H9 (cell line): Measurements from ENCODE around the gene SLC39A8. TPM values are rescaled to one million over a fixed set of nuclear protein-coding genes. Genes with fewer than 3 reads are reported as not detected.

Experiments
- DNase-seq: peaks from one replicate; pipeline ENCODE4 v3.0.0-alpha.2; 2017
- H2AFZ ChIP-seq: one replicate; pipeline ENCODE4 v1.6.1; 2013; ENCODE audit warnings: mild to moderate bottlenecking, low read length, control low read depth, moderate library complexity
- H2AK5ac ChIP-seq: 2 replicates; pipeline ENCODE4 v1.6.1; 2013; ENCODE audit warnings: low read length, control low read depth, mixed read lengths; ENCODE audit not compliant: insufficient read length
- H2BK120ac ChIP-seq: one replicate; pipeline ENCODE4 v1.6.1; 2013; ENCODE audit warnings: low read depth, mild to moderate bottlenecking, low read length, control low read depth, inconsistent platforms; ENCODE audit not compliant: poor library complexity, severe bottlenecking
- H2BK12ac ChIP-seq: 2 replicates; pipeline ENCODE4 v1.6.1; 2013; ENCODE audit warnings: low read length, control low read depth, mixed read lengths, low read depth; ENCODE audit not compliant: insufficient read length
- H2BK15ac ChIP-seq: 2 replicates; pipeline ENCODE4 v1.6.1; 2013; ENCODE audit warnings: low read depth, low read length, control low read depth
- H2BK20ac ChIP-seq: one replicate; pipeline ENCODE4 v1.6.1; 2013; ENCODE audit warnings: low read depth, mild to moderate bottlenecking, low read length, control low read depth, inconsistent platforms; ENCODE audit not compliant: poor library complexity, severe bottlenecking
- H2BK5ac ChIP-seq: 2 replicates; pipeline ENCODE4 v1.6.1; 2013; ENCODE audit warnings: low read length, control low read depth, mixed read lengths; ENCODE audit not compliant: insufficient read length
- H3K14ac ChIP-seq: 2 replicates; pipeline ENCODE4 v1.6.1; 2013; ENCODE audit warnings: low read length, control low read depth; ENCODE audit not compliant: insufficient read depth
- H3K18ac ChIP-seq: 2 replicates; pipeline ENCODE4 v1.6.1; 2013; ENCODE audit warnings: low read depth, mild to moderate bottlenecking, mixed read lengths, low read length, control low read depth; ENCODE audit not compliant: insufficient read length
- H3K23ac ChIP-seq: 2 replicates; pipeline ENCODE4 v1.6.1; 2013; ENCODE audit warnings: low read length, control low read depth, mixed read lengths, low read depth; ENCODE audit not compliant: insufficient read length
- H3K23me2 ChIP-seq: 2 replicates; pipeline ENCODE4 v1.6.1; 2013; ENCODE audit warnings: low read depth, mild to moderate bottlenecking, mixed read lengths, low read length, control low read depth; ENCODE audit not compliant: insufficient read length, poor library complexity, severe bottlenecking
- H3K27ac ChIP-seq: 2 replicates; pipeline ENCODE4 v1.5.1; 2013; ENCODE audit warnings: low read length, control low read depth, mixed read lengths, low read depth; ENCODE audit not compliant: insufficient read length
- H3K27me3 ChIP-seq: 2 replicates; pipeline ENCODE4 v1.6.1; 2013; ENCODE audit warnings: low read length, control low read depth, inconsistent platforms; ENCODE audit not compliant: insufficient read depth
- H3K4ac ChIP-seq: 2 replicates; pipeline ENCODE4 v1.6.1; 2013; ENCODE audit warnings: low read depth, mild to moderate bottlenecking, control low read depth, inconsistent platforms, low read length, moderate library complexity
- H3K4me1 ChIP-seq: 2 replicates; pipeline ENCODE4 v1.6.1; 2013; ENCODE audit warnings: low read length, control low read depth, inconsistent platforms; ENCODE audit not compliant: insufficient read depth
- H3K4me2 ChIP-seq: 2 replicates; pipeline ENCODE4 v1.6.1; 2013; ENCODE audit warnings: low read length, control low read depth, mixed read lengths; ENCODE audit not compliant: insufficient read length, insufficient read depth
- H3K56ac ChIP-seq: 2 replicates; pipeline ENCODE4 v1.6.1; 2013; ENCODE audit warnings: low read depth, mild to moderate bottlenecking, mixed read lengths, low read length, control low read depth; ENCODE audit not compliant: insufficient read length
- H3K79me1 ChIP-seq: 2 replicates; pipeline ENCODE4 v1.6.1; 2013; ENCODE audit warnings: low read depth, mild to moderate bottlenecking, moderate library complexity, low read length, control low read depth, inconsistent platforms; ENCODE audit not compliant: insufficient read depth, poor library complexity, severe bottlenecking
- H3K79me2 ChIP-seq: 2 replicates; pipeline ENCODE4 v1.6.1; 2013; ENCODE audit warnings: low read length, control low read depth, inconsistent platforms; ENCODE audit not compliant: insufficient read depth
- H3K9ac ChIP-seq: 2 replicates; pipeline ENCODE4 v1.6.1; 2013; ENCODE audit warnings: low read length, control low read depth, mixed read lengths; ENCODE audit not compliant: insufficient read length; ENCODE audit errors: extremely low read depth
- H3K9me3 ChIP-seq: one replicate; pipeline ENCODE4 v1.6.1; 2013; ENCODE audit warnings: low read depth, low read length, inconsistent platforms; ENCODE audit not compliant: control insufficient read depth
- H3T11ph ChIP-seq: one replicate; pipeline ENCODE4 v1.6.1; 2013; ENCODE audit warnings: mild to moderate bottlenecking, low read length, control low read depth, inconsistent platforms
- H4K20me1 ChIP-seq: one replicate; pipeline ENCODE4 v1.6.1; 2013; ENCODE audit not compliant: control insufficient read depth, insufficient read length, insufficient read depth
- H4K5ac ChIP-seq: 2 replicates; pipeline ENCODE4 v1.6.1; 2013; ENCODE audit warnings: low read depth, mild to moderate bottlenecking, mixed read lengths, low read length, control low read depth; ENCODE audit not compliant: insufficient read length
- H4K8ac ChIP-seq: replicated peaks from 2 replicates; pipeline ENCODE4 v1.6.1; 2013; ENCODE audit warnings: low read length, control low read depth, mixed read lengths, low read depth; ENCODE audit not compliant: insufficient read length
- H4K91ac ChIP-seq: 2 replicates; pipeline ENCODE4 v1.6.1; 2013; ENCODE audit warnings: low read depth, mild to moderate bottlenecking, moderate library complexity, mixed read lengths, low read length, control low read depth; ENCODE audit not compliant: insufficient read length
- H3K27ac Mint-ChIP-seq, 3 experiments: 2 replicates in 2 of 3; 3 replicates in 1 of 3; pipeline ENCODE4 v1.8.0; 2020 to 2021; ENCODE audit warnings: mixed read lengths in 3 of 3, mild to moderate bottlenecking in 1 of 3, moderate library complexity in 1 of 3
- H3K27me3 Mint-ChIP-seq: 2 replicates; pipeline ENCODE4 v1.8.0; 2021; ENCODE audit warnings: low read depth, mild to moderate bottlenecking, moderate library complexity, mixed read lengths
- H3K36me3 Mint-ChIP-seq, 3 experiments: 2 replicates in 2 of 3; 3 replicates in 1 of 3; pipeline ENCODE4 v1.8.0; 2020 to 2021; ENCODE audit warnings: low read depth in 3 of 3, mixed read lengths in 3 of 3; ENCODE audit not compliant: insufficient read depth in 1 of 3
- H3K4me1 Mint-ChIP-seq, 2 experiments: 2 replicates each; pipeline ENCODE4 v1.8.0; 2020; ENCODE audit warnings: mixed read lengths in 2 of 2
- H3K4me3 Mint-ChIP-seq, 2 experiments: 2 replicates in 1 of 2; 3 replicates in 1 of 2; pipeline ENCODE4 v1.8.0; 2020 to 2021; ENCODE audit warnings: mild to moderate bottlenecking in 2 of 2, mixed read lengths in 2 of 2, moderate library complexity in 1 of 2
- H3K9me3 Mint-ChIP-seq, 2 experiments: 2 replicates in 1 of 2; 3 replicates in 1 of 2; pipeline ENCODE4 v1.8.0; 2020; ENCODE audit warnings: mild to moderate bottlenecking in 2 of 2, mixed read lengths in 2 of 2, moderate library complexity in 1 of 2
- CTCF ChIP-seq: fragments of 200-600 bp; sonication (generic); conservative IDR thresholded peaks from 3 replicates; pipeline ENCODE4 v1.8.0; 2021; ENCODE audit warnings: antibody characterized with exemption, mild to moderate bottlenecking
- WGBS: extraction: QIAGEN DNeasy Blood & Tissue Kit; methylation state at CpG from one replicate; pipeline ENCODE4 v1.1.7; 2013; ENCODE audit warnings: missing lambda C conversion rate, low lambda C conversion rate, mixed read lengths; ENCODE audit not compliant: insufficient read length; ENCODE audit errors: extremely low coverage; 5-methylcytosine and 5-hydroxymethylcytosine counted together
- total RNA-seq: library from RNA; stranded (reverse); gene quantifications from 2 replicates; pipeline ENCODE4 v1.2.1, GENCODE V29; 2021

SLC39A8 gene
- total RNA-seq, 1 experiment from 2014 or later = 11.0 TPM

GRCh38 chr4:102318526-102318925 lies 26.8 kb downstream of the SLC39A8 start:
- H3K27ac ChIP-seq = no peak overlapping the region
- Mint-ChIP-seq H3K4me1 (peaks cover 44 to 47% of the 10 kb centered on the region in 2 experiments), H3K27me3 (no peaks in the 10 kb centered on the region), H3K4me3 (no peak overlapping the region), H3K27ac (peak overlapping the region in 1 of 3 experiments; percentile 97; a peak in 1 of 7 replicates), H3K9me3 (0 out of 5 replicates have a peak, but pooled peaks cover 0 to 2% of the 10 kb centered on the region in 2 experiments), H3K36me3 (no peaks in the 10 kb centered on the region; a peak in 1 of 7 replicates)
- no peak overlapping the region for H3K23ac ChIP-seq
- no peak overlapping the region for H4K91ac ChIP-seq
- no peak overlapping the region for H3K18ac ChIP-seq
- no peak overlapping the region for H3K4me2 ChIP-seq
- H2AK5ac ChIP-seq = no peak overlapping the region
- no peak overlapping the region for H3T11ph ChIP-seq
- no peak overlapping the region for H3K56ac ChIP-seq
- H4K20me1 ChIP-seq = no peaks in the 10 kb centered on the region
- H3K27me3 ChIP-seq = no peaks in the 10 kb centered on the region
- WGBS = no CpG with 5 or more reads among the region's 5 CpGs
- no peaks in the 10 kb centered on the region for H3K79me1 ChIP-seq
- no peak for DNase-seq
- no peak overlapping the region for H3K14ac ChIP-seq
- H3K9me3 ChIP-seq = no peaks in the 10 kb centered on the region
- no peak overlapping the region for H2BK15ac ChIP-seq
- no peak overlapping the region for H4K5ac ChIP-seq
- H2AFZ ChIP-seq = no peak overlapping the region
- H2BK12ac ChIP-seq = no peak overlapping the region
- no peak overlapping the region for H2BK5ac ChIP-seq
- no peak overlapping the region for H4K8ac ChIP-seq
- H2BK20ac ChIP-seq = no peak overlapping the region
- no peaks in the 10 kb centered on the region for H3K23me2 ChIP-seq
- no peak overlapping the region for H2BK120ac ChIP-seq
- no peak overlapping the region for H3K4ac ChIP-seq
- H3K9ac ChIP-seq = no peak overlapping the region
- no peaks in the 10 kb centered on the region for H3K79me2 ChIP-seq
- TF ChIP-seq CTCF = no peak
- peaks cover 19% of the 10 kb centered on the region for H3K4me1 ChIP-seq
